Progenitor cell of endocrine pancreas (in vitro differentiated cells): ENCODE results near the gene GJA1. TPM values are rescaled to one million over a fixed set of nuclear protein-coding genes. Genes with fewer than 3 reads are reported as not detected.
A peak's percentile ranks its signal among the peaks of the same experiment; 100 is the strongest.

Experiments used
- DNase-seq: peaks from one replicate; pipeline ENCODE4 v3.0.0; 2021; ENCODE audit warnings: low spot score; ENCODE audit not compliant: unreplicated experiment
- H3K27ac Mint-ChIP-seq: 2 replicates; pipeline ENCODE4 v1.8.0; 2021; ENCODE audit warnings: mild to moderate bottlenecking, moderate library complexity, mixed read lengths
- H3K27me3 Mint-ChIP-seq: 2 replicates; pipeline ENCODE4 v1.8.0; 2021; ENCODE audit warnings: mixed read lengths
- H3K36me3 Mint-ChIP-seq: 2 replicates; pipeline ENCODE4 v1.8.0; 2022; ENCODE audit warnings: mixed read lengths; ENCODE audit not compliant: insufficient read depth
- H3K4me1 Mint-ChIP-seq: 2 replicates; pipeline ENCODE4 v1.8.0; 2021; ENCODE audit warnings: low read depth, mixed read lengths
- H3K4me3 Mint-ChIP-seq: 2 replicates; pipeline ENCODE4 v1.8.0; 2021; ENCODE audit warnings: low read depth, mild to moderate bottlenecking, moderate library complexity, mixed read lengths
- H3K9me3 Mint-ChIP-seq: 2 replicates; pipeline ENCODE4 v1.8.0; 2021; ENCODE audit warnings: low read depth, mixed read lengths
- total RNA-seq: library from RNA; stranded (reverse); gene quantifications from 2 replicates; pipeline ENCODE4 v1.2.1, GENCODE V29; 2021
- TF ChIP-seq, protein P1 (sequence below): fragments of 200-600 bp; sonication (generic); IDR thresholded peaks from one replicate; pipeline ENCODE4 v1.5.0; 2021; ENCODE audit warnings: antibody characterized with exemption, mild to moderate bottlenecking; ENCODE audit not compliant: unreplicated experiment

GJA1 gene
- total RNA-seq, 1 donor from 2014 or later, result 34.1 TPM

- no peak for DNase-seq
- peak overlapping the region; percentile 71 for H3K27ac Mint-ChIP-seq
- no peak overlapping the region for H3K4me3 Mint-ChIP-seq
- peaks cover 21% of the 10 kb centered on the region for H3K4me1 Mint-ChIP-seq
- H3K36me3 Mint-ChIP-seq, result no peaks in the 10 kb centered on the region
- TF ChIP-seq, protein P1, sequence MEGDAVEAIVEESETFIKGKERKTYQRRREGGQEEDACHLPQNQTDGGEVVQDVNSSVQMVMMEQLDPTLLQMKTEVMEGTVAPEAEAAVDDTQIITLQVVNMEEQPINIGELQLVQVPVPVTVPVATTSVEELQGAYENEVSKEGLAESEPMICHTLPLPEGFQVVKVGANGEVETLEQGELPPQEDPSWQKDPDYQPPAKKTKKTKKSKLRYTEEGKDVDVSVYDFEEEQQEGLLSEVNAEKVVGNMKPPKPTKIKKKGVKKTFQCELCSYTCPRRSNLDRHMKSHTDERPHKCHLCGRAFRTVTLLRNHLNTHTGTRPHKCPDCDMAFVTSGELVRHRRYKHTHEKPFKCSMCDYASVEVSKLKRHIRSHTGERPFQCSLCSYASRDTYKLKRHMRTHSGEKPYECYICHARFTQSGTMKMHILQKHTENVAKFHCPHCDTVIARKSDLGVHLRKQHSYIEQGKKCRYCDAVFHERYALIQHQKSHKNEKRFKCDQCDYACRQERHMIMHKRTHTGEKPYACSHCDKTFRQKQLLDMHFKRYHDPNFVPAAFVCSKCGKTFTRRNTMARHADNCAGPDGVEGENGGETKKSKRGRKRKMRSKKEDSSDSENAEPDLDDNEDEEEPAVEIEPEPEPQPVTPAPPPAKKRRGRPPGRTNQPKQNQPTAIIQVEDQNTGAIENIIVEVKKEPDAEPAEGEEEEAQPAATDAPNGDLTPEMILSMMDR, result no peak
- no peaks in the 10 kb centered on the region for H3K9me3 Mint-ChIP-seq
- H3K27me3 Mint-ChIP-seq, result no peaks in the 10 kb centered on the region
Measured at GRCh38 chr6:121492536-121492935, 57.1 kb downstream of the GJA1 start.

DNA sequence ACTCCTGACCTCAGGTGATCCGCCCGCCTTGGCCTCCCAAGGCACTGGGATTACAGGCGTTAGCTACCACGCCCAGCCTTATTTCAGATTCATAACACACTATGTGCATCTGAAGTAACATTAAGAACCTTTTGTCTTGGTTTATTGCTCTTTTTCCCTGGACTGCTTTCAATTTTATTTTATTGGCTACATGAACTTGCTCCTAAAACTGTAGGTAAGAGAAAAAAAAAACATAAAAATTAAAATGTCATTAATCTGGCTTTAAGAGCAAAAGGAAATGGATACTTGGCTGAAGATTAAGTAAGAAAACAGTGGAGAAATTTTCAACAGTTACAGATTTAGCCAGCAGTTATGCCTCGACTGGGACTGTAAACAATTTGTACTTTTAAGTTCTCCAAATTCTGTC is 62.5 kb downstream of the GJA1 start:
- Mint-ChIP-seq H3K27ac (no peak overlapping the region), H3K36me3 (no peaks in the 10 kb centered on the region), H3K27me3 (no peaks in the 10 kb centered on the region), H3K4me3 (no peak overlapping the region), H3K9me3 (no peaks in the 10 kb centered on the region), H3K4me1 (peaks cover 12% of the 10 kb centered on the region)
- TF ChIP-seq, protein P1, result no peak
- no peak for DNase-seq

DNA sequence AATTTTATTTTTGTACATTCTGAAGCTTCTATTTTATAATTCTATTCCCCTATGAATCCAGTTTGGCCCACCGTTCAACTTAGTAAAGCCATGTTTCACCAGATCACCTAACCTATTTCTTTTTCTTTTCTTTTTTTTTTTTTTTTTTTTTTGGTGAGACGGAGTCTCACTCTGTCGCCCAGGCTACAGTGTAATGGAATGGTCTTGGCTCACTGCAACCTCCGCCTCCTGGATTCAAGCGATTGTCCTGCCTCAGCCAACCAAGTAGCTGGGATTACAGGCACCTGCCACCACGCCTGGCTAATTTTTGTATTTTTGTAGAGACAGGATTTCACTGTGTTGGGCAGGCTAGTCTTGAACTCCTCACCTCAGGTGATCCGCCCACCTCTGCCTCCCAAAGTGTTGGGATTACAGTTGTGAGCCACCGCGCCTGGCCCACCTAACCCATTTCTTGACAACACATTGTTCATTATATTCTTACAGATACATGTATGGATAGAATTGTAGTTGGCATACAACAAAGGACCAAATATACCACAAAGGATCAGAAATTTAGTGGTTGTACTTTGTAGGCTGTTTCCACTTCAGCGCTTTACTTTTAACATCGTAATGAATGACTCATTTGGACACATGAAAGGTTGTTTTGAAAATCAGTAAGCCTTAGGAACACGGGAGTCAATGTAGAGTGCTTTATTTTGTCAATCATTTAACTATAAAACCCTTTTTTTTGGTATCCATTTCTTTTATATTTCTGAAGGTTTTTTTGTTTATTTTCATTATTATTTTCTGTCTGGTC is 63.2 kb downstream of the GJA1 start:
- Mint-ChIP-seq H3K4me1 (peaks cover 10% of the 10 kb centered on the region), H3K4me3 (no peak overlapping the region), H3K9me3 (no peaks in the 10 kb centered on the region), H3K27ac (no peak overlapping the region), H3K36me3 (no peaks in the 10 kb centered on the region), H3K27me3 (no peaks in the 10 kb centered on the region)
- TF ChIP-seq, protein P1, result no peak
- no peak for DNase-seq

Other genes with a start within 250 kb of the GJA1 start
- gene TBC1D32, start 101.2 kb upstream of the GJA1 start, total RNA-seq, result 13.6 and 15.4 TPM in 2 replicates